Measurements from ENCODE around the gene TMEM33. TPM values are rescaled to one million over a fixed set of nuclear protein-coding genes. Genes with fewer than 3 reads are reported as not detected.

The TMEM33 gene
- total RNA-seq, 1 experiment from 2014 or later: 82.4 TPM

GRCh38 chr4:41990365-41991111 is 55.3 kb downstream of the TMEM33 start, which contains the start of gene SLC30A9:
TSS of gene SLC30A9 (plus strand) at chr4:41990530. CDS start at chr4:41990652, 122 bp downstream.
- peak within 1 kb of the TSS; percentile 49 for H2AFZ ChIP-seq (ENCODE audit: low read depth, low read length, poor library complexity, severe bottlenecking)
- POLR2A ChIA-PET: interaction anchor here (0.8 kb wide), 1 partner anchor 35 kb away, joined by 3 read pairs; no protein-coding TSS in a partner anchor
- intact Hi-C loops (cut with micrococcal nuclease): loop anchor here (5.0 kb wide), 1 partner anchor 292 kb away; no protein-coding TSS in a partner anchor
- H3K9ac ChIP-seq (ENCODE audit: low read length): peak within 1 kb of the TSS; percentile 91
- no peaks in the 10 kb centered on the region for H3K9me2 ChIP-seq (ENCODE audit: insufficient read depth)
- H3K27me3 ChIP-seq (ENCODE audit: insufficient read depth, low read length): no peaks in the 10 kb centered on the region
- peak within 1 kb of the TSS; percentile 95 for H3K4me2 ChIP-seq (ENCODE audit: low read length)
- H3K79me2 ChIP-seq (ENCODE audit: insufficient read depth, low read length): peaks cover 36% of the 10 kb centered on the region
- no peaks in the 10 kb centered on the region for H3K36me3 ChIP-seq (ENCODE audit: control insufficient read depth in 1 of 2, insufficient read depth in 2 of 2, low read length in 2 of 2)
- H3K4me3 ChIP-seq (replicated peaks in 1 of 2; ENCODE audit: low read depth in 1 of 2, low read length in 2 of 2): peak within 1 kb of the TSS; percentile 93 to 99
- RAD21 ChIA-PET (ENCODE audit: low non-redundant PET in 1 of 2, low total read pairs in 2 of 2, uncharacterized antibody in 2 of 2, unreplicated experiment in 2 of 2): no interaction called here
- ATAC-seq: peak; percentile 94
- CTCF ChIA-PET: interaction anchor here (1.3 to 1.5 kb wide), 2 partner anchors 289 to 298 kb away, joined by 3 read pairs; no protein-coding TSS in a partner anchor
- peak within 1 kb of the TSS; percentile 55 for H3K27ac ChIP-seq (ENCODE audit: low read depth, low read length)
- BruUV-seq (replicated peaks): TSS peak; percentile 72
- H3K9me3 ChIP-seq (ENCODE audit: control insufficient read depth in 1 of 2, insufficient read depth in 1 of 2, low read depth in 1 of 2, low read length in 2 of 2): no peaks in the 10 kb centered on the region
- H4K20me1 ChIP-seq (ENCODE audit: insufficient read depth): no peaks in the 10 kb centered on the region
- peak; percentile 92 for DNase-seq (ENCODE audit: low read depth, low spot score)
- H3K4me1 ChIP-seq (ENCODE audit: control insufficient read depth in 1 of 2, insufficient read depth in 2 of 2, low read length in 2 of 2): peaks cover 0 to 13% of the 10 kb centered on the region in 2 experiments; a peak in 2 of 4 replicates
- TF ChIP-seq, protein P1, sequence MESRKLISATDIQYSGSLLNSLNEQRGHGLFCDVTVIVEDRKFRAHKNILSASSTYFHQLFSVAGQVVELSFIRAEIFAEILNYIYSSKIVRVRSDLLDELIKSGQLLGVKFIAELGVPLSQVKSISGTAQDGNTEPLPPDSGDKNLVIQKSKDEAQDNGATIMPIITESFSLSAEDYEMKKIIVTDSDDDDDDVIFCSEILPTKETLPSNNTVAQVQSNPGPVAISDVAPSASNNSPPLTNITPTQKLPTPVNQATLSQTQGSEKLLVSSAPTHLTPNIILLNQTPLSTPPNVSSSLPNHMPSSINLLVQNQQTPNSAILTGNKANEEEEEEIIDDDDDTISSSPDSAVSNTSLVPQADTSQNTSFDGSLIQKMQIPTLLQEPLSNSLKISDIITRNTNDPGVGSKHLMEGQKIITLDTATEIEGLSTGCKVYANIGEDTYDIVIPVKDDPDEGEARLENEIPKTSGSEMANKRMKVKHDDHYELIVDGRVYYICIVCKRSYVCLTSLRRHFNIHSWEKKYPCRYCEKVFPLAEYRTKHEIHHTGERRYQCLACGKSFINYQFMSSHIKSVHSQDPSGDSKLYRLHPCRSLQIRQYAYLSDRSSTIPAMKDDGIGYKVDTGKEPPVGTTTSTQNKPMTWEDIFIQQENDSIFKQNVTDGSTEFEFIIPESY (IDR thresholded peaks at IDR 0.05; ENCODE audit: extremely low read depth, insufficient replicate concordance, low read length): no peak
- no peak for TF ChIP-seq EZH2phosphoT487 (IDR thresholded peaks at IDR 0.05; ENCODE audit: borderline replicate concordance)
- TF ChIP-seq REST (IDR thresholded peaks at IDR 0.05; ENCODE audit: low read depth): no peak
- no peak for TF ChIP-seq RAD21 (IDR thresholded peaks at IDR 0.05; ENCODE audit: low read depth)
- TF ChIP-seq SIN3A (IDR thresholded peaks at IDR 0.05; ENCODE audit: low read depth): peak; percentile 87
- no peak for TF ChIP-seq JUND (IDR thresholded peaks at IDR 0.05)
- TF ChIP-seq YY1 (IDR thresholded peaks at IDR 0.05; ENCODE audit: extremely low read depth, insufficient replicate concordance, low read depth, low read length): peak; percentile 52
- TF ChIP-seq MAX (IDR thresholded peaks at IDR 0.05): no peak
- TF ChIP-seq FOSL1 (IDR thresholded peaks at IDR 0.05; ENCODE audit: low read depth): no peak
- no peak for TF ChIP-seq EGR1 (IDR thresholded peaks at IDR 0.05; ENCODE audit: low read depth)
- TF ChIP-seq SP1 (IDR thresholded peaks at IDR 0.05; ENCODE audit: low read depth): peak; percentile 53
- peak; percentile 91 for TF ChIP-seq ZFX (IDR thresholded peaks at IDR 0.05)
- TF ChIP-seq, protein P2, sequence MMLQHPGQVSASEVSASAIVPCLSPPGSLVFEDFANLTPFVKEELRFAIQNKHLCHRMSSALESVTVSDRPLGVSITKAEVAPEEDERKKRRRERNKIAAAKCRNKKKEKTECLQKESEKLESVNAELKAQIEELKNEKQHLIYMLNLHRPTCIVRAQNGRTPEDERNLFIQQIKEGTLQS (IDR thresholded peaks at IDR 0.05): no peak
- peak; percentile 69; the same call in 1 of the 2 replicates for TF ChIP-seq SRF (IDR thresholded peaks at IDR 0.05; ENCODE audit: low read depth)
- TF ChIP-seq ZNF274 (IDR thresholded peaks at IDR 0.05; ENCODE audit: low read depth, low read length): no peak
- TF ChIP-seq POLR2AphosphoS5 (IDR thresholded peaks at IDR 0.05; ENCODE audit: low read depth, low read length): peak; percentile 91
- TF ChIP-seq ELF1 (IDR thresholded peaks at IDR 0.05; ENCODE audit: borderline replicate concordance, low read depth): peak; percentile 59
- peak; percentile 68 for TF ChIP-seq POLR2A (IDR thresholded peaks at IDR 0.05; ENCODE audit: borderline replicate concordance, extremely low read depth, insufficient read depth, insufficient read length)
- peak in 2 of 3 experiments; percentile 22 to 30; a peak in 2 of 6 replicates for TF ChIP-seq CTCF (IDR thresholded peaks at IDR 0.05 in 2 of 3, conservative IDR thresholded peaks at IDR 0.05 in 1 of 3; ENCODE audit: borderline replicate concordance in 1 of 3, insufficient read depth in 1 of 3, low read depth in 2 of 3, low read length in 2 of 3)

All from HCT116 (cell line).